Neural cell (in vitro differentiated cells): ENCODE results near the gene NPHP4. TPM values are rescaled to one million over a fixed set of nuclear protein-coding genes. Genes with fewer than 3 reads are reported as not detected.

ENCODE experiments used
- H2AFZ ChIP-seq: fragments of 200-600, 300-800 bp; sonication (generic), shearing (Covaris generic); 2 replicates; pipeline ENCODE4 v1.6.0; 2014; ENCODE audit warnings: low read depth, mild to moderate bottlenecking, antibody characterized with exemption, low read length, moderate library complexity
- H3F3A ChIP-seq: fragments of 200-600 bp; shearing (Covaris generic); 2 replicates; pipeline ENCODE4 v1.6.1; 2016; ENCODE audit warnings: mild to moderate bottlenecking, moderate library complexity, mixed read lengths, antibody characterized with exemption, low read length; ENCODE audit not compliant: insufficient read depth, poor library complexity, severe bottlenecking
- H3K27ac ChIP-seq: fragments of 200-600, 300-800 bp; sonication (generic), shearing (Covaris generic); 2 replicates; pipeline ENCODE4 v1.5.1; 2014; ENCODE audit warnings: mild to moderate bottlenecking, low read length, moderate library complexity
- H3K27me3 ChIP-seq: fragments of 300-800, 200-600 bp; sonication (generic), shearing (Covaris generic); 2 replicates; pipeline ENCODE4 v1.6.0; 2014; ENCODE audit warnings: mild to moderate bottlenecking, low read depth, low read length, moderate library complexity; ENCODE audit not compliant: insufficient read depth
- H3K36me3 ChIP-seq: fragments of 300-800, 200-600 bp; sonication (generic), shearing (Covaris generic); 2 replicates; pipeline ENCODE4 v1.5.1; 2014; ENCODE audit warnings: mild to moderate bottlenecking, antibody characterized with exemption, low read length, moderate library complexity; ENCODE audit not compliant: insufficient read depth
- H3K4me2 ChIP-seq: fragments of 300-800, 200-600 bp; sonication (generic), shearing (Covaris generic); 2 replicates; pipeline ENCODE4 v1.6.0; 2014; ENCODE audit warnings: mild to moderate bottlenecking, low read length
- H3K4me3 ChIP-seq: fragments of 300-800, 200-600 bp; sonication (generic), shearing (Covaris generic); 2 replicates; pipeline ENCODE4 v1.5.1; 2014; ENCODE audit warnings: mild to moderate bottlenecking, low read length, moderate library complexity
- H3K79me2 ChIP-seq: fragments of 200-600 bp; shearing (Covaris generic); replicated peaks from 2 replicates; pipeline ENCODE4 v1.6.0; 2014; ENCODE audit warnings: mild to moderate bottlenecking, low read length, moderate library complexity; ENCODE audit not compliant: insufficient read depth
- H3K9ac ChIP-seq: fragments of 300-800, 200-600 bp; sonication (generic), shearing (Covaris generic); 2 replicates; pipeline ENCODE4 v1.6.1; 2016; ENCODE audit warnings: mild to moderate bottlenecking, low read length, mixed read lengths
- H3K9me2 ChIP-seq: fragments of 200-600 bp; shearing (Covaris generic); 2 replicates; pipeline ENCODE4 v1.6.1; 2016; ENCODE audit warnings: mild to moderate bottlenecking, low read length, mixed read lengths; ENCODE audit not compliant: insufficient read depth
- H3K9me3 ChIP-seq: fragments of 200-600, 300-800 bp; sonication (generic), shearing (Covaris generic); 2 replicates; pipeline ENCODE4 v1.6.1; 2016; ENCODE audit warnings: mild to moderate bottlenecking, mixed run types, low read length, moderate library complexity, mixed read lengths
- H4K20me1 ChIP-seq: fragments of 200-600 bp; shearing (Covaris generic); 2 replicates; pipeline ENCODE4 v1.6.1; 2016; ENCODE audit warnings: mild to moderate bottlenecking, mixed run types; ENCODE audit not compliant: insufficient read depth
- CTCF ChIP-seq: fragments of 450-650 bp; IDR thresholded peaks from 2 replicates; pipeline ENCODE4 v1.5.1; 2014; ENCODE audit warnings: antibody characterized with exemption, mild to moderate bottlenecking, moderate library complexity; ENCODE audit not compliant: poor library complexity, severe bottlenecking
- EP300 ChIP-seq: fragments of 450-650 bp; conservative IDR thresholded peaks from 2 replicates; pipeline ENCODE4 v1.6.1; 2014; ENCODE audit warnings: antibody characterized with exemption, mild to moderate bottlenecking, moderate library complexity; ENCODE audit not compliant: poor library complexity, severe bottlenecking
- EZH2 ChIP-seq: fragments of 200-600, 300-800 bp; shearing (Covaris generic), sonication (generic); IDR thresholded peaks from 2 replicates; pipeline ENCODE4 v1.6.1; 2014; ENCODE audit warnings: antibody characterized with exemption, low read length, borderline replicate concordance, mild to moderate bottlenecking; ENCODE audit not compliant: insufficient read depth, poor library complexity, severe bottlenecking
- MXI1 ChIP-seq: fragments of 450-650 bp; conservative IDR thresholded peaks from 2 replicates; pipeline ENCODE4 v1.6.1; 2014; ENCODE audit warnings: antibody characterized with exemption, mild to moderate bottlenecking; ENCODE audit not compliant: poor library complexity, severe bottlenecking
- POLR2AphosphoS5 ChIP-seq: IDR thresholded peaks from 2 replicates; pipeline ENCODE4 v1.6.1; 2012
- RAD21 ChIP-seq: fragments of 450-650 bp; conservative IDR thresholded peaks from 2 replicates; pipeline ENCODE4 v1.6.1; 2014; ENCODE audit warnings: antibody characterized with exemption, mild to moderate bottlenecking, moderate library complexity
- REST ChIP-seq: IDR thresholded peaks from 2 replicates; pipeline ENCODE4 v1.6.1; 2012; ENCODE audit warnings: borderline replicate concordance
- SMC3 ChIP-seq: fragments of 450-650 bp; conservative IDR thresholded peaks from 2 replicates; pipeline ENCODE4 v1.6.1; 2014; ENCODE audit warnings: antibody characterized with exemption, mild to moderate bottlenecking, moderate library complexity; ENCODE audit not compliant: poor library complexity
- TAF1 ChIP-seq: IDR thresholded peaks from 2 replicates; pipeline ENCODE4 v1.6.1; 2012; ENCODE audit warnings: low read depth
- polyA plus RNA-seq: library from polyadenylated mRNA; depleted of rRNA; stranded (reverse); fragments of >200 nt; gene quantifications from 2 replicates; pipeline ENCODE4 v1.2.3, GENCODE V29; 2014

The NPHP4 gene
- polyA plus RNA-seq, 1 donor from 2014 or later = 17.1 TPM

DNA sequence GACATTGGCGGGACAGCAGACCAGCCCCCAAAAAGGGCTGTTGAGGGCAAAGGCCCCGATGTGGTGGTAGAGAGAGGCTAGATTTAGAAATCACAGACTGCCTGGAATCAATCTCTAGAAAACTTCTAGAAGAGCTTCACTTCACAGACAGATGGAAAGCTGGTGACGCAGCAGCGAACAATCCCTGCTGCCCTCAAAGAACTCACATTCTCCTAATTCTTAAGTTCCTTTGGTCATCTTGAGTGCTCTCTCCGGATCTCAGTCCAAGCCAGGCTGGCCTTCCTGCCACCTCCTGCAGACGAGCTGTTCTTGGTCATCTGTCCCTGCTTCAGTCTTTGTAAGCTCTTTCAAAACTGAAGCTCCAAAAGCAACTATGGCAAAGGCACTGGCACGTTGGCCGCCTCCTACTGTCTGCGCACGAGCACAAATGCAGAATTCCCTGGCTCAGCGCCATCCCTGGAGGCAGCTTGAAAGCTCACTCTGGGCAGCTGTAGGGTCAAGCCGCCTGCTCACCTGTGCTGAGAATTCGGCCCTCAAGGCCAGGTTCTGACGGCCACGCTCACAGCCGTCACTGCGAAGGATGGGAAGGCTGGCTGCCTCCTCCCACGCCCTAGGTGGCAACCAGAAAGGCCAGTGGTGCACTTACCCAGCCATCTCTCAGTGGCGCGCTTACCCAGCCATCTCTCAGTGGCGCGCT is 110.6 kb downstream of the NPHP4 start:
- Histone ChIP-seq H4K20me1 (no peaks in the 10 kb centered on the region), H3K27me3 (no peaks in the 10 kb centered on the region), H3K9ac (no peak overlapping the region), H3K27ac (no peak overlapping the region), H3K9me2 (no peaks in the 10 kb centered on the region), H3F3A (no peaks in the 10 kb centered on the region), H3K4me2 (no peak overlapping the region), H3K79me2 (no peaks in the 10 kb centered on the region), H3K4me3 (no peak overlapping the region), H3K36me3 (no peaks in the 10 kb centered on the region), H3K9me3 (no peaks in the 10 kb centered on the region), H2AFZ (no peak overlapping the region)
- TF ChIP-seq RAD21 (no peak), POLR2AphosphoS5 (no peak), TAF1 (no peak), SMC3 (no peak), CTCF (no peak), EP300 (no peak), EZH2 (no peak), REST (no peak), MXI1 (no peak)

DNA sequence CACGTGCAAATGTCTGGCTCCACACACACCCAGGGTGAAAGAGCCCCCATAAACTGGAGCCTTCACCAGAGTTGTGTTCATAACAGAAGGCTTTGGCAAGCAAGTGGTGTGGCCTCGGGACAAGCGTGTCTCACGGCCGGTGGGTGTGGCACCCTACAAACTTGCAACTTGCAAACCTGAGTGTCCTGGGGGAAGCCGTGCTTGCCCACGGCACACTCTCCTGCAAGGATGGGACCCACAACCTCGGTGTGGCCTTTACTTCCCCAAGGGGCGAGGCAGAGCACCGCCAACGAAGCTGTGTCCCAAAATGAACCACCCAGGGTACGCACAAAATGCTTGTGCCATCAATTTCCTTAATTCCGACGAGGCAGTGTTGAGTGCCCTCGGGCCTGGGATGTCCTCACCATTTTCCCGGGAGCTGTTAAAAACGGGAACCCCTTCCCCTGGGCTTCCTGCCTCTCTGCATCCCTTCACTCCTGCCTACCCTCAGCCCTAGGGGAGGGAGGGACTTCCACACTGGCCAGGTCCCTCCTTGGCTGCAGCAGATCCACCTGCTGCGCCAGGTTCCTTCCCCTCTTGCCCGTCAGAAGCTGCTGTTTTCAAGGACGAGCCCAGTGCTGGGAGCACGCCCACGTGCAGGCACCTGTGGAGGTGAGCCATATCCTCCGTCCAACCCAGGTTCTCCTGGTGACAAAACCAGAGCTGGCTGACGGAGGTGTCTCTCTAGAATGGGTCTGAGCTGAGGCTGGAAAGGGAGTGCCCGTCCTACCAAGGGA is 111.4 kb downstream of the NPHP4 start:
- TF ChIP-seq SMC3 (no peak), TAF1 (no peak), MXI1 (no peak), CTCF (no peak), EZH2 (no peak), RAD21 (no peak), EP300 (no peak), REST (no peak), POLR2AphosphoS5 (no peak)
- H3K79me2 ChIP-seq = no peaks in the 10 kb centered on the region
- H4K20me1 ChIP-seq = no peaks in the 10 kb centered on the region
- no peaks in the 10 kb centered on the region for H3F3A ChIP-seq
- H3K27me3 ChIP-seq = no peaks in the 10 kb centered on the region
- H3K36me3 ChIP-seq = no peaks in the 10 kb centered on the region
- no peaks in the 10 kb centered on the region for H3K9me2 ChIP-seq
- no peak overlapping the region for H3K9ac ChIP-seq
- H3K27ac ChIP-seq = no peak overlapping the region
- no peak overlapping the region for H3K4me2 ChIP-seq
- no peak overlapping the region for H2AFZ ChIP-seq
- H3K9me3 ChIP-seq = no peaks in the 10 kb centered on the region
- H3K4me3 ChIP-seq = no peak overlapping the region
